ENCODE measurements around the gene RABL3. TPM values are rescaled to one million over a fixed set of nuclear protein-coding genes. Genes with fewer than 3 reads are reported as not detected.
"Not testable (repeated sequence)": the region's sequence is repeated elsewhere in the genome, so short reads cannot be mapped to it uniquely, and the experiment has no call there.

The RABL3 gene
- total RNA-seq, 6 experiments from 2014 or later = 32.0 to 39.4 (median 36.9) TPM

GRCh38 chr3:120680193-120680894 lies 62.0 kb downstream of the RABL3 start:
- Mint-ChIP-seq H3K4me3 (no peak overlapping the region), H3K36me3 (ENCODE audit: low read depth) (peaks cover 24% of the 10 kb centered on the region), H3K27ac (no peak overlapping the region), H3K27me3 (ENCODE audit: insufficient read depth) (no peaks in the 10 kb centered on the region; the same call in 1 of the 2 replicates), H3K4me1 (ENCODE audit: low read depth) (peaks cover 51% of the 10 kb centered on the region), H3K9me3 (peaks cover 8% of the 10 kb centered on the region; the same call in 1 of the 2 replicates)
- no peak for TF ChIP-seq CTCF (IDR thresholded peaks at IDR 0.05)
- DNase-seq = no peak

GRCh38 chr3:120678984-120679383 lies 63.3 kb downstream of the RABL3 start:
- H3K4me1 Mint-ChIP-seq (ENCODE audit: low read depth) = peaks cover 49% of the 10 kb centered on the region
- peaks cover 18% of the 10 kb centered on the region for H3K36me3 Mint-ChIP-seq (ENCODE audit: low read depth)
- H3K27me3 Mint-ChIP-seq (ENCODE audit: insufficient read depth) = no peaks in the 10 kb centered on the region; the same call in 1 of the 2 replicates
- no peak for TF ChIP-seq CTCF (IDR thresholded peaks at IDR 0.05)
- peak overlapping the region; percentile 67 for H3K4me3 Mint-ChIP-seq
- peak overlapping the region; percentile 80 for H3K27ac Mint-ChIP-seq
- no peak for DNase-seq
- peaks cover 8% of the 10 kb centered on the region; the same call in 1 of the 2 replicates for H3K9me3 Mint-ChIP-seq

GRCh38 chr3:120678331-120678947 lies 63.9 kb downstream of the RABL3 start:
- Mint-ChIP-seq H3K4me3 (peak overlapping the region; percentile 67), H3K9me3 (peaks cover 8% of the 10 kb centered on the region; the same call in 1 of the 2 replicates), H3K36me3 (ENCODE audit: low read depth) (peaks cover 18% of the 10 kb centered on the region), H3K27me3 (ENCODE audit: insufficient read depth) (no peaks in the 10 kb centered on the region; the same call in 1 of the 2 replicates), H3K27ac (peak overlapping the region; percentile 80), H3K4me1 (ENCODE audit: low read depth) (peaks cover 44% of the 10 kb centered on the region)
- peak; percentile 53 for DNase-seq
- TF ChIP-seq CTCF (IDR thresholded peaks at IDR 0.05) = no peak

GRCh38 chr3:120677193-120677592 lies 65.1 kb downstream of the RABL3 start:
- H3K27me3 Mint-ChIP-seq (ENCODE audit: insufficient read depth); DNase-seq; H3K4me3 Mint-ChIP-seq; H3K9me3 Mint-ChIP-seq; H3K27ac Mint-ChIP-seq: not testable (repeated sequence)
- peaks cover 31% of the 10 kb centered on the region for H3K4me1 Mint-ChIP-seq (ENCODE audit: low read depth)
- peaks cover 18% of the 10 kb centered on the region for H3K36me3 Mint-ChIP-seq (ENCODE audit: low read depth)

- peaks cover 6% of the 10 kb centered on the region for H3K4me1 Mint-ChIP-seq (ENCODE audit: low read depth)
- peaks cover 11% of the 10 kb centered on the region for H3K36me3 Mint-ChIP-seq (ENCODE audit: low read depth)
- H3K27ac Mint-ChIP-seq = no peak overlapping the region
Measured at GRCh38 chr3:120673116-120673515, 69.2 kb downstream of the RABL3 start.

More at GRCh38 chr3:120673116-120673515, 69.2 kb downstream of the RABL3 start:
- H3K27me3 Mint-ChIP-seq (ENCODE audit: insufficient read depth) = no peaks in the 10 kb centered on the region; the same call in 1 of the 2 replicates
- H3K9me3 Mint-ChIP-seq = no peaks in the 10 kb centered on the region
- no peak overlapping the region for H3K4me3 Mint-ChIP-seq
- DNase-seq = no peak
- TF ChIP-seq CTCF (IDR thresholded peaks at IDR 0.05) = no peak

Measured in HFFc6 (cell line).